Adrenal gland (tissue), 5 donors: ENCODE data around the gene FAM149B1.

Source experiments
- CTCF ChIP-seq, 6 experiments: fragments of 450-650 bp in 4 of 6; fragments of 200-600 bp in 2 of 6; sonication (generic) in 1 of 6; IDR thresholded peaks; 1 replicate in 5 of 6; 2 replicates in 1 of 6; pipeline versions ENCODE4 v1.5.1 to v1.8.0; 2016 to 2021; ENCODE audit warnings: antibody characterized with exemption in 6 of 6, mild to moderate bottlenecking in 2 of 6, moderate library complexity in 1 of 6
- POLR2A ChIP-seq, 2 donors: fragments of 450-650 bp; IDR thresholded peaks; one replicate each; pipeline ENCODE4 v1.6.1; 2017; ENCODE audit warnings: antibody characterized with exemption in 2 of 2, mild to moderate bottlenecking in 2 of 2, moderate library complexity in 1 of 2
- donor health status: DM: no; HTN: no; CAD: no.

- TF ChIP-seq CTCF (IDR thresholded peaks at IDR 0.05) (no peak), POLR2A (IDR thresholded peaks at IDR 0.05) (no peak)
These were observed 60.3 kb downstream of the FAM149B1 start for GRCh38 chr10:73228247-73228646.
